ENCODE measurements around the gene COX6B2. TPM values are rescaled to one million over a fixed set of nuclear protein-coding genes. Genes with fewer than 3 reads are reported as not detected.

The COX6B2 gene
- total and polyA plus RNA-seq, 2 of the 13 experiments (the other 11 are each of a cell fraction or from before 2014, with no cell fraction given): 0.21 TPM; not detected in 1

- POLR2A ChIA-PET: no interaction called here
- in situ Hi-C loops (cut with HindIII; ENCODE audit: extremely low pct_ligation_motif_present, low pct_unique_long_range_greater_than_20kb) (no loop called here), intact Hi-C loops (cut with micrococcal nuclease; ENCODE audit: unreplicated experiment) (loop anchor here (5.0 kb wide), 1 partner anchor 776 kb away; no protein-coding TSS in a partner anchor)
- peaks cover 47% of the 10 kb centered on the region for H3K4me1 ChIP-seq (ENCODE audit: insufficient read depth, low read length)
- no peaks in the 10 kb centered on the region for H4K20me1 ChIP-seq (ENCODE audit: insufficient read depth, low read length)
- H2AFZ ChIP-seq (ENCODE audit: low read length): no peak overlapping the region
- H3K4me3 ChIP-seq (replicated peaks in 1 of 3; ENCODE audit: insufficient read depth in 1 of 3, low read depth in 2 of 3, low read length in 3 of 3): no peak overlapping the region
- no peak for FAIRE-seq
- WGBS (ENCODE audit: low lambda C conversion rate): 23% methylated on average over 7 of the region's 7 CpGs
- no TSS peak for BruUV-seq (replicated peaks)
- peak; percentile 61 for TF ChIP-seq BHLHE40 (IDR thresholded peaks at IDR 0.05; ENCODE audit: low read length)
- TF ChIP-seq ZNF34 (CRISPR knock-in tag; IDR thresholded peaks at IDR 0.05; ENCODE audit: borderline replicate concordance): no peak
- no peak for TF ChIP-seq GZF1 (CRISPR knock-in tag; IDR thresholded peaks at IDR 0.05)
- TF ChIP-seq HOXA9 (CRISPR knock-in tag; IDR thresholded peaks at IDR 0.05; ENCODE audit: borderline replicate concordance): no peak
- peak; percentile 54; the same call in 1 of the 2 replicates for TF ChIP-seq SOX5 (CRISPR knock-in tag; IDR thresholded peaks at IDR 0.05; ENCODE audit: borderline replicate concordance)
- no peak for TF ChIP-seq BRD4 (CRISPR knock-in tag; IDR thresholded peaks at IDR 0.05)
- no peak for TF ChIP-seq PPARG (CRISPR knock-in tag; conservative IDR thresholded peaks at IDR 0.05)
- TF ChIP-seq, protein P1, sequence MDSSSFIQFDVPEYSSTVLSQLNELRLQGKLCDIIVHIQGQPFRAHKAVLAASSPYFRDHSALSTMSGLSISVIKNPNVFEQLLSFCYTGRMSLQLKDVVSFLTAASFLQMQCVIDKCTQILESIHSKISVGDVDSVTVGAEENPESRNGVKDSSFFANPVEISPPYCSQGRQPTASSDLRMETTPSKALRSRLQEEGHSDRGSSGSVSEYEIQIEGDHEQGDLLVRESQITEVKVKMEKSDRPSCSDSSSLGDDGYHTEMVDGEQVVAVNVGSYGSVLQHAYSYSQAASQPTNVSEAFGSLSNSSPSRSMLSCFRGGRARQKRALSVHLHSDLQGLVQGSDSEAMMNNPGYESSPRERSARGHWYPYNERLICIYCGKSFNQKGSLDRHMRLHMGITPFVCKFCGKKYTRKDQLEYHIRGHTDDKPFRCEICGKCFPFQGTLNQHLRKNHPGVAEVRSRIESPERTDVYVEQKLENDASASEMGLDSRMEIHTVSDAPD (CRISPR knock-in tag; IDR thresholded peaks at IDR 0.05): no peak
- TF ChIP-seq ZBTB37 (CRISPR knock-in tag; IDR thresholded peaks at IDR 0.05): no peak
- no peaks in the 10 kb centered on the region; a peak in 1 of 5 replicates for H3K27me3 ChIP-seq (ENCODE audit: control insufficient read depth in 1 of 2, insufficient read depth in 2 of 2, low read length in 2 of 2)
- no peaks in the 10 kb centered on the region for H3K9me3 ChIP-seq (ENCODE audit: low read length)
- no peaks in the 10 kb centered on the region for H3K36me3 ChIP-seq (replicated peaks in 1 of 2; ENCODE audit: control insufficient read depth in 1 of 2, insufficient read depth in 2 of 2, low read length in 2 of 2)
- no peak overlapping the region for H3K9ac ChIP-seq (ENCODE audit: insufficient read depth, low read depth, low read length)
- peaks cover 5% of the 10 kb centered on the region for H3K79me2 ChIP-seq (ENCODE audit: insufficient read depth, low read length)
- H3K4me2 ChIP-seq (ENCODE audit: low read depth, low read length): no peak overlapping the region
- ATAC-seq: no peak
- CTCF ChIA-PET (ENCODE audit: low intra/inter-chr PET ratio, low total read pairs): no interaction called here
- DNase-seq (ENCODE audit: low spot score): no peak
- H3K27ac ChIP-seq (ENCODE audit: extremely low read length, insufficient read depth, low read length): no peak overlapping the region
These were observed 18.4 kb downstream of the COX6B2 start for GRCh38 chr19:55336101-55336500.

Measured in HepG2 (cell line).